K562 (cell line): ENCODE measurements around the gene CEMP1. TPM values are rescaled to one million over a fixed set of nuclear protein-coding genes. Genes with fewer than 3 reads are reported as not detected.

ENCODE experiments used
- BCL6 ChIP-seq: fragments of 250-450 bp; sonication (Bioruptor Pico); IDR thresholded peaks from 2 replicates; pipeline ENCODE4 v1.4.0; 2020
- CBX2 ChIP-seq: fragments of 200-600 bp; sonication (generic); IDR thresholded peaks from one replicate; pipeline ENCODE4 v1.6.1; 2012; ENCODE audit warnings: mild to moderate bottlenecking, low read length, inconsistent platforms; ENCODE audit not compliant: insufficient read depth, poor library complexity, severe bottlenecking
- ELF1 ChIP-seq: fragments of 200-800 bp; sonication (Bioruptor generic); IDR thresholded peaks from 2 replicates; pipeline ENCODE4 v1.6.1; 2016; ENCODE audit warnings: missing genetic modification characterization, missing compliant biosample characterization
- EP300 ChIP-seq: IDR thresholded peaks from 2 replicates; pipeline ENCODE4 v1.6.1; 2012; ENCODE audit warnings: low read length, improper control_type of control experiment
- FOXP1 ChIP-seq: sonication (generic); formaldehyde crosslinking; IDR thresholded peaks from 2 replicates; pipeline ENCODE4 v1.8.0; 2022; ENCODE audit warnings: mild to moderate bottlenecking, missing genetic modification reagents
- HMG20A ChIP-seq: fragments of 450-650 bp; formaldehyde crosslinking; conservative IDR thresholded peaks from 2 replicates; pipeline ENCODE4 v1.4.0; 2020; ENCODE audit warnings: mild to moderate bottlenecking, mixed read lengths
- MITF ChIP-seq: IDR thresholded peaks from 2 replicates; pipeline ENCODE4 v1.6.1; 2014; ENCODE audit warnings: antibody characterized with exemption
- MTA3 ChIP-seq: fragments of 450-650 bp; formaldehyde crosslinking; IDR thresholded peaks from 2 replicates; pipeline ENCODE4 v1.6.1; 2017; ENCODE audit warnings: mild to moderate bottlenecking, borderline replicate concordance
- RBFOX2 ChIP-seq: fragments of 200-400 bp; formaldehyde crosslinking; IDR thresholded peaks from 2 replicates; pipeline ENCODE4 v1.6.1; 2017; ENCODE audit warnings: low read depth, mild to moderate bottlenecking, low read length, moderate library complexity
- SAP30 ChIP-seq: fragments of 200-600 bp; sonication (generic); IDR thresholded peaks from 2 replicates; pipeline ENCODE4 v1.6.1; 2012; ENCODE audit warnings: borderline replicate concordance, low read depth, mild to moderate bottlenecking, moderate library complexity, low read length, control low read depth, inconsistent platforms; ENCODE audit not compliant: insufficient read depth, poor library complexity, severe bottlenecking
- SP2 ChIP-seq: IDR thresholded peaks from 2 replicates; pipeline ENCODE4 v1.6.1; 2011; ENCODE audit warnings: mild to moderate bottlenecking, low read depth, low read length, moderate library complexity; ENCODE audit not compliant: poor library complexity, severe bottlenecking; ENCODE audit errors: extremely low read depth
- VEZF1 ChIP-seq: fragments of 200-800 bp; sonication (Bioruptor generic); IDR thresholded peaks from 2 replicates; pipeline ENCODE4 v1.6.1; 2017; ENCODE audit warnings: missing genetic modification characterization, missing compliant biosample characterization
- ZBTB40 ChIP-seq, 2 experiments: fragments of 450-650 bp in 1 of 2; sonication (generic) in 1 of 2; formaldehyde crosslinking in 1 of 2; IDR thresholded peaks; 2 replicates each; pipeline versions ENCODE4 v1.7.1 to v1.9.0; 2016 to 2022; ENCODE audit warnings: inconsistent platforms in 1 of 2, mild to moderate bottlenecking in 1 of 2, missing genetic modification reagents in 1 of 2
- ZFPM2 ChIP-seq: fragments of 250-450 bp; sonication (Bioruptor Pico); IDR thresholded peaks from 2 replicates; pipeline ENCODE4 v1.5.1; 2022; ENCODE audit warnings: mild to moderate bottlenecking
- polyA plus RNA-seq, 8 experiments: library from polyadenylated mRNA; depleted of rRNA in 4 of 8; stranded (reverse) in 5 of 8; unstranded in 3 of 8; fragments of >200 nt; fragmentation: Nextera tagmentation in 2 of 8; fragmentation: Illumina TruSeq in 1 of 8; extraction: Ambion mirVana in 2 of 8; extraction: Trizol in 1 of 8; gene quantifications; 2 replicates each; pipeline versions ENCODE4 v1.2.1 to v1.2.3, GENCODE V29; 2011 to 2014; ENCODE audit warnings: inconsistent platforms in 1 of 8, missing spikeins in 1 of 8
- total RNA-seq, 7 experiments: library from RNA; depleted of rRNA in 6 of 7; stranded (reverse); fragments of >200 nt in 6 of 7; fragmentation: Illumina TruSeq in 2 of 7; extraction: Trizol in 2 of 7; gene quantifications; 2 replicates each; pipeline versions ENCODE4 v1.2.1 to v1.2.3, GENCODE V29; 2011 to 2021; ENCODE audit warnings: low replicate concordance in 1 of 7

Gene CEMP1
- total and polyA plus RNA-seq, 9 of the 15 experiments (the other 6 are each of a cell fraction or from before 2014, with no cell fraction given): 0.05 to 0.45 TPM; not detected in 7

GRCh38 chr16:2537451-2538379, 6.5 kb upstream of the CEMP1 start, which contains the start of gene PDPK1 (continued):
- TF ChIP-seq ZBTB40 (IDR thresholded peaks at IDR 0.05) (peak; percentile 74), ZBTB40 (CRISPR knock-in tag; IDR thresholded peaks at IDR 0.05) (no peak), CBX2 (no peak), SP2 (peak; percentile 55), HMG20A (no peak), EP300 (no peak), ELF1 (tag) (peak; percentile 97), SAP30 (peak; percentile 35), FOXP1 (no peak), RBFOX2 (peak; percentile 74), MTA3 (no peak), ZFPM2 (CRISPR knock-in tag) (no peak), VEZF1 (CRISPR knock-in tag) (peak; percentile 98), MITF (no peak), BCL6 (CRISPR knock-in tag) (no peak)
